ENCODE measurements around the gene SLC6A17.

SLC6A17 gene

DNA sequence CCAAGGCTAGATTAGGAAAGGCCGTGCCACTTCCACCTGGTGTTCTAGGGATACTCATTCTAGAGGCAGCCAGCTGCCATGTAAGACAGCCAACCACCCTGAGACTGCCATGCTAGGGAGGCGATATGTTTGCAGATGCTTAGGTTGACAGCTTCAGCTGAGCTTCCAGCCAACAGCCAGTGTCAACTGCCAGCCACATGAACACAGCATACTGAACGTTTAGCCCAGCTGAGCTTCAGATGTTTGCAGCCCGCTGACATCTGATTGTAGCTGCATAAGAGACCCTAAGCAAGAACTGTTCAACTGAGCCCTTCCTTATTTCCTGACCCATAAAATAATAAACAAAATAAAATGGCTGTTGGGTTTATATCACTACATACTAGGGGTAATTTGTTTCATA is 54.9 kb downstream of the SLC6A17 start:
- DNase-seq (ENCODE audit: low spot score), result no peak

DNA sequence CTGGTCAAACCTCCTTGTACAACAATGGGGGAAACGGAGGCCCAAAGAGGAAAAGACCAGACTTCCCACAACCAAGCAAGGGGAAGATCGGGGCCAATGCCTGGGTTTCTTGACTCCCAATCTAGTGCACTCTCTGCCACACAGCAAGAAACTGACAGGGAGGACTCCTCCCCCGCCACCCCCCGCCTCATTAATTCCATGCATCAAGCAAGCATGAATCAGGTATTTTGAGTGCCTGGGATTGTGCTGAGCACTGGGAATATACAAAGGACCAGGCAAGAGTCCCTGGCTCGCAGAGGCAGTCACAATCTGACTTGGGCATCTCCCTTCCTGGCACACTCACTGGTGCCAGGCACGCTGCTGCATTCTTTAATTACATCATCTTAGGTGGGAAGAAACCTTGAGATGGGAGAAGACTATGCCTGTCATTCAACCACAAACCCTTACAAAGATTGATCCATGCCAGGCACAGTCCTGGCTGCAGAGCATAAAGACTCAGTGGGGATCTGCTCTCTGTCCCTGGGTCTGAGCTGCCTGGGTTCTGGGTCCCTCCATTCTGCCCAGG is 55.4 kb downstream of the SLC6A17 start:
- no peak for DNase-seq (ENCODE audit: low spot score)

DNA sequence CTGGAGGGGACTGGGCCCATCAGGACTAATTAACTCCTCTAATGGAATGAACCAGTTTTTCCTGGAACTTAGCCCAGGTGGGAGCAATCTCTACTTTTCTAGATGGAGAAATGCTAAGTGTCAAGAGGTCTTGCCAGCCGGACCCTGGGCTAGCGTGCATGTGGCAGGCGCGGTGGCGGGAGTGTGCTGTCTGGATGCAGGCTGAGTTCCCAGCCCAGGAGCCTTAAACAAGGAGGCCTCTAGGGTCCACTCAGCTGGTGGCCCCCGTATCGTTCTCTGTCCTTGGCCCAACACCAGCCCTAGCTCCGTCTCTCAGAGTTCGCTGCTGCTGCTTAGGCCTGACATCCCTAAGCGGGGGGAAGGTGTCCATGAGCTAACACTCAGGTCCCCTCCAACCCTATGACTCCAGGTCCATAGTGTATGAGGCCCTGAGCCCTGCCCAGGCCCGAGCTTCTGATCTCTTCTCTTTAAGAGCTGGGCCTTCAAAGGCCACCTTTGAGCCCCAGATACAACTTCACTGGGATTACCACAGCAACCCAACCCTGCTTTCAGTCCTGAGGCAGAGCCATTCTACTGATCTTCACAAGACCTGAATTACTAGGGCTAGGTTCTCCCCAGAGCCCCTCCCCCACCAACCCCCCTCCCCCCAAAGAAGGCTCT is 56.1 kb downstream of the SLC6A17 start:
- DNase-seq (ENCODE audit: low spot score), result no peak

DNA sequence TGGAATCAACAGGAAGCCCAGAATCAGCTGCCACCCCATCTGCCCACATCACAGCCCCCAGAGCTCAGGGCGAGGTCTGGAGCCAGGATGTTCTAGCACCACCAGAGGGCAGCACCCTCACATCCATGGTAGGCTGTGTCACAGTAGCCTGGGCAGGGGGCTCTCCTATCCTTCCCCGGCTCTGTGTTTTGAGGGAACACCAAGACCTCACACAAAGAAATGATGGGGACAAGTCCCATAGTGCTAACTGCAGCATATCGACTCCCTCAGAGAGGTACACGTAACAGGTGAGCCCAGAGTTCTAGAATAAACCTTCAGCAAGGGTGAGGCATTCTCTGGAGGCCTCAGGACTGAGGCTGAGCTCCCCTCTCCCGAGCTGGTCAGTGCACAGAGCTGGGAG is 57.5 kb downstream of the SLC6A17 start:
- DNase-seq (ENCODE audit: low spot score), result peak; percentile 73

DNA sequence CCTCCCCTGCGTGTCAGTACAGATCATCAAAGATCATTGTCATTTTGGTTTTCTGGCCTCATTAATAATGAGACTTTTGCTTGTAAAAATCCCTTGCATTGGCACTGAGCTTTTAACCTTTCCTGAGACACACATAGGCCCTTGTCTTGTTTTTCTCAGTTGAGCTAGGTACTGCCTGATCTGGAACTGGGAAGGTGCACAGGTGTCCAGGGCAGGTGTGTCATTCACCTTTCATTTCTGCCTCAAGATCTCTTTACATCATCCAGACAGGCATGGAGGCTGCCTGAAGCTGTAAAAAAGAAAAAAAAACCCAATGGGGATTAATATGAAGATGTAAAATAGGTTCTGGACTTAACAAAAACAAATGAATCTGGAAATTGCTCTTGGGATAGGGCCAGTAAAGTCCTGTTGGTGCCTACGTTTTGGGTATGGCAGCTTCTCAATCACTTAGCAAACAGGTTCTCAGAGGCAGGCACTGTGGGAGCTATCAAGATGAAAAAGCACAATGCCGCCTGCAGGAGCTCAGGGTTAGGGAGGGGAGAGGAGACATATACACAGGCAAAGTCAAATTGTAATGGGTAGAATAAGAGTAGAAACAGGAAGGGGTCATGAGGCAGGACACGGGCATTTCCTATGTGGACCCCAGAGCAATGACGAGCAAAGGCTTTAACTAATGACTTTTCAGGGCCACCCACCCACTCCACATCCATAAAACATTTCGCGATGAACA is 58.8 kb downstream of the SLC6A17 start:
- no peak for DNase-seq (ENCODE audit: low spot score)

DNA sequence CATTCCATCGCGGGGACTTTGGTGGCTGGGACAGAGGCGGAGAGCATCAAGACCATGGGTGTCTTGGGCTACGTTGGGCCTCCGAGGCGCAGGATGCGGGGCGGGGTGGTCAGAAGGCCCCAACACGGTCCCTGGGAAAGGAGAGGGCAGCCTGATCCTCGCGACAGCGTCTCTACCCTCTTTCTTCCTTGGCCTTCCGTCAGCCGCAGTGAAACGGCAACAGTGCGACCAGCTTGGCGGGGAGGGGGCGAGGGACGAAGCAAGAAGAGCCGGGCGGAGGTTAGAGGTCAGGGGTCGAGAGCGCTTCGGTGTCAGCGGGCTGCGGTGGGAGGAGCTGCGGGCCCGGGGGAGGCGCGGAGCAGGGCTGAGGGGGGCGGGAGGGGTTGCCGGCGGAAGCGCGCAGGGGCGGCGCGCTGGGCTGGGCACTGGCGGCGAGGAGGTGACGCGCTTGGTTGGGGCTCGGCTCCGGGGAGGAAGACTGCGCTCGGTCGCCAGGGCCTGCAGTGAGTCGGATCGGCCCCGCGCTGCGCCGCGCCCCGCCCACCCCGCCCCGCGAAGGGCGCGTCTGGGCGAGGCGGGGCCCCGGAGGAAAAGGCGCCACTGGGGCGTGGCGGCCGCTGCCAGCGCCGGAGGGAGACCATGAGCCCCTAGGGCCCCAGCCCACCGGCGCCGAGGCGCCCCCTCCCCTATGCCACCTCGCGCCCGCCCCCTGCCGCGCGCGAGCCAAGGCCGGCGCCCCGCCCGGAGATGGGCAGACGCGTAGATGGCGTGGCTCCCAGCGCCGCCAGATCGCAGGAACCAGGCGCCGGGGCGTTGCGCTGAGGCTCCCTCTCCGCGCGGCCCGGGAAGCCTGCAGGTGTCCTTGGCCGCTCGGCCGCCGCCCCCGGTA is 59.7 kb downstream of the SLC6A17 start, which contains the start of gene KCNC4:
Gene KCNC4, plus strand, starts transcription at position 600 of the 889 bp plus-strand sequence. CDS start 1,186 bp downstream, outside the sequence.
- DNase-seq (ENCODE audit: low spot score), result peak; percentile 93

DNA sequence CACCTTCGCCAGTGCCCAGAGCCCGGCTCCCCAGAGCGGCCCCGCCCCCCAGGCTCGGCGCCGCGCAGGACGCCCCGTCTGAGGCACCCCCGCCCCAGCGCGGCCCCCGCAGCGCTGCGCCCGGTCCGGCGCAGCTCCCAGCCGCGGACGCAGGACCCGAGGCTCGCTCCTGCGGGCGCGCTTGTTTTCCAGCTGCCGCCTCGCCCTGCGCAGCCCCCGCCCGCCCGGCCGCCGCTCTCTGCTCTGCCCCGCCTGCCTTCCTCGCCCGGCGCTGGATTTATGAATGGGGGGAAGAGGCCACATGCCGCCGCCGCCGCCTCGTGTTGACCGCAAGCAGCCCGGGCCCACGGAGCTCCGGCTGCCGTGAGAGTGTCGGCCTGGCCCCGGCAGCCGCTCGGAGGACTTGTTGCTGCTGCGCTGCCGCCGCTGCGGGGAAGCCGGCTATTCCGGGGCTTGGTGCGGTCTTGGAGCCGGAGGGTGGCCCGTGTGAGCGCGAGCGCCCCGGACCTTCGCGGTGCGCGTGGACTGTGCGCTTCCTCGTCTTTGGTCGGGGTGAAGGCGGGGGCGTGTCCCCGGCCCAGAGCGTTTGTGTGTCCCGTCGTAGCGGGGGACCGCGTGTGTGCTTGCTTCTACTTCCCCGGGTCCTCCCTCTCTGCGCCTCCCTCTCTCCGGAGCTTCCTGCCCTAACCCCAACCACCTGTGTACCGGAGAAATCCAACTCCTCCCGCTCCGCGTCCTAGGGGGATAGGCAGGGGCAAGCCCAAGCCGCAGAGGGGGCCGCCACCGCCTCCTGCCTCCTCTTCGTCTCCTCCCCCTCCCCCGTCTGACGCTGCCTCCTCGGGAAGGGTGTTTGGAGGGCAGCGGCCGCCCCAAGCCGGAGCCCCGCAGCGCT is 60.6 kb downstream of the SLC6A17 start:
- DNase-seq (ENCODE audit: low spot score), result peak; percentile 47

DNA sequence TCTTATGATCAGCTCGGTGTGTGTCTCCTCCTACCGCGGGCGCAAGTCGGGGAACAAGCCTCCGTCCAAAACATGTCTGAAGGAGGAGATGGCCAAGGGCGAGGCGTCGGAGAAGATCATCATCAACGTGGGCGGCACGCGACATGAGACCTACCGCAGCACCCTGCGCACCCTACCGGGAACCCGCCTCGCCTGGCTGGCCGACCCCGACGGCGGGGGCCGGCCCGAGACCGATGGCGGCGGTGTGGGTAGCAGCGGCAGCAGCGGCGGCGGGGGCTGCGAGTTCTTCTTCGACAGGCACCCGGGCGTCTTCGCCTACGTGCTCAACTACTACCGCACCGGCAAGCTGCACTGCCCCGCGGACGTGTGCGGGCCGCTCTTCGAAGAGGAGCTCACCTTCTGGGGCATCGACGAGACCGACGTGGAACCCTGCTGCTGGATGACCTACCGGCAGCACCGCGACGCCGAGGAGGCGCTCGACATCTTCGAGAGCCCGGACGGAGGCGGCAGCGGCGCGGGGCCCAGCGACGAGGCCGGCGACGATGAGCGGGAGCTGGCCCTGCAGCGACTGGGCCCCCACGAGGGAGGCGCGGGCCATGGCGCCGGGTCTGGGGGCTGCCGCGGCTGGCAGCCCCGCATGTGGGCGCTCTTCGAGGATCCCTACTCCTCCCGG is 61.3 kb downstream of the SLC6A17 start:
- DNase-seq (ENCODE audit: low spot score), result no peak

DNA sequence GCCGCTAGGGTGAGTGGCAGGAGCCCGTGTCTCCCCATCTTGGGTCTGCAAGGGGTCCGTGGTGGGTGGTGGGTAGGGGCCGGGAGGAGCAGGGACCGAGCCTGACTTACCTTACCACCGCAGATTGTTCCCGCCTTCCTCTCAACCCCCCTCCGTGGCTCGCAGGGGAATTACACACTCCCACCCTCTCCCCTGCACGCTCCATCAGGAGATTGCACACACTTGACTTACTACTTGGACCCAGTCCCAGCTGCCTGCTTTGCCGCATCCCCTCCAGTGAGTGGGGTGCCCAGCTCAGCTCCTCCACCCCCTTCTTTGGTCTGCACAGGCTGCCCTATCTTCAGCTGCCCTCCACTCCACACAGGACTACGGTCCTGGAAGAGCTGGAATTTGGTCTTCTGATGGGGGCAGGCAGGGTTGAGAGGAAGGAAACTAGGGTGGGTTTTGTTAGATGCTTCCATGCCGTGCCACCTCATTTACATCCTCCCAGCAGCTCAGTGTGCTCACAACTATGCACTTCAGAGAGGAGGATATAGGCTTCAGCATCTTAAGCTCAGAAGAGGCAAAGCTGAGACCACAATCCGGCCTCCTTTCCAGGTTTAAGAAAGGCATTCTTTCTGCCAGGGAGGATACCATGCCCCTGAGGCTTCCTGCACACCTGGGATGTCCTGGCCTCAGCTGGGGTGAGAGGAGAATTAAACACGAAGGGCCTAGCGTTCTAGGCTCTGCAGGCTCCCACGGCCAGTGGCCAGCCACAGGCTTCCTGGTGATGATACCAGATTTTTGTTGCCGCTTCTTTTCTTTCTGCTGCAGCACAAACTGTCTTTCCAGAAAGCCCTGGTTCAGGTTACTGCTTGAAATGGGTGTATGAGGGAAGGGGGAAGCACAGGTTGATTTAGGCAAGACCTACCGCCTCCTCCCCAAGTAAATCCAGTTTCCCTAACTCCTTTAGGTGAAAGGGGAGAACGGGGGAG is 62.2 kb downstream of the SLC6A17 start:
- DNase-seq (ENCODE audit: low spot score), result no peak

DNA sequence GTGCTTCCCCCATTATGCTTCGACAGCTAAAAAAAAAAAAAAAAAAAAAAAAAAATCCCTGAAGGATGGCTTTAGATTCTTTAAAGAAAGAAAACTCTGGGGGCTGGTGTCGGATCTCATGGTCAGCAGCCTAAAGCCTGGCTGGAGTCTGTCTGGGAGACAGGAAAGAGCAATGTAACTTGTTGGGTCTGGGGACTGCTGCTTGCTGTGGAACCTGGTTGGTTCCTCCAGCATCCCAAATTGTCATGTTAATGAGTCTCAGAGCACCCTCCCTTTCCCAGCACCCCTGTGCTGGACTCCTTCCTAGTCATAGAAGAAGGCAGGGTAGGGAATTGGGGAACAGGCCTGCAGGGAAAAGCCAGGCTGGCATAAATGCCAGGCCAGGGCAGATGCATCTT is 62.8 kb downstream of the SLC6A17 start:
- no peak for DNase-seq (ENCODE audit: low spot score)

DNA sequence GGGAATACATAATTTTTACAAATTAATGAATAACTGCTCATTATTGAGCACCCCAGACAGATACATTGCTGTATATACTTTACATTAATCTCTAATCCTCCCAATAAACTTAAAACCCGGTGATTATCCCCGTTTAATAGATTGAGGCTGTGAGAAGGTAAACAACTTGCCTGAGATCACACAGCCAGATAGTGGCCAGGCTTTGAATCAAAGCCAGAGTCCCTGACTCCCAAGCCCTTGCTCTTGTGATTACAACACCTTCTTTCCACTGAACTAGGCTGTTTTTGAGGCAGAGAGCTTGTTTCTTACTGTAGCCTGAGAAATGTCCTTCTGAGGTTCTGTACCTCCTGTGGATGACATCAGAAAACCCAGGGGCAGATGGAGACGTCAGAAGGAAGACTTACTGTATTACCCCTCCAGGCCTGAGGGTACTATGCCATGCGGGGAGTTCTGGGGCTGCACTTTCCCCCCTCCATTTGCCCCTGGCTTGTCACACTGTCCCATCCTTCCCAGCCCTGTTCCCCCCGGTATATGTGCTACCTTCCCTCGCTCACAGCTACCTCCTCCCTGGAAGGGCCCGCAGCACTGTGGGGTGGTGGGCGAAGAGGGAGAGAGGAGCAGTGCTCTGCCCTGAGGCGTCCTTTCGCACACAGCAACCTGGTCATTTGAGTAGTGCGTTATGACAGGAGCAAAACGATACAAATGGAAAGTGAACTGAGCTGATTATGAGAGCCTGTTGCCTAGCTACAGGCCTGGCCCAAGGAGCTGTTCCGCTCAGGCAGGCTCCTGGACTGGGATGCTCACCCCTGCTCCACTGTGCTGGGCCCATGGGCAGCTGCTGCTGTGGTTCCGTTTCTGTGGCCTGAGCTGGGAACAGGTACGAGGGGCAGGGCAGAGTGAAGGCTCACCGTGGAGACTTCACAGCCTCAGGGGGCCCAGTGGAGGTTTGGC is 64.4 kb downstream of the SLC6A17 start:
- no peak for DNase-seq (ENCODE audit: low spot score)

DNA sequence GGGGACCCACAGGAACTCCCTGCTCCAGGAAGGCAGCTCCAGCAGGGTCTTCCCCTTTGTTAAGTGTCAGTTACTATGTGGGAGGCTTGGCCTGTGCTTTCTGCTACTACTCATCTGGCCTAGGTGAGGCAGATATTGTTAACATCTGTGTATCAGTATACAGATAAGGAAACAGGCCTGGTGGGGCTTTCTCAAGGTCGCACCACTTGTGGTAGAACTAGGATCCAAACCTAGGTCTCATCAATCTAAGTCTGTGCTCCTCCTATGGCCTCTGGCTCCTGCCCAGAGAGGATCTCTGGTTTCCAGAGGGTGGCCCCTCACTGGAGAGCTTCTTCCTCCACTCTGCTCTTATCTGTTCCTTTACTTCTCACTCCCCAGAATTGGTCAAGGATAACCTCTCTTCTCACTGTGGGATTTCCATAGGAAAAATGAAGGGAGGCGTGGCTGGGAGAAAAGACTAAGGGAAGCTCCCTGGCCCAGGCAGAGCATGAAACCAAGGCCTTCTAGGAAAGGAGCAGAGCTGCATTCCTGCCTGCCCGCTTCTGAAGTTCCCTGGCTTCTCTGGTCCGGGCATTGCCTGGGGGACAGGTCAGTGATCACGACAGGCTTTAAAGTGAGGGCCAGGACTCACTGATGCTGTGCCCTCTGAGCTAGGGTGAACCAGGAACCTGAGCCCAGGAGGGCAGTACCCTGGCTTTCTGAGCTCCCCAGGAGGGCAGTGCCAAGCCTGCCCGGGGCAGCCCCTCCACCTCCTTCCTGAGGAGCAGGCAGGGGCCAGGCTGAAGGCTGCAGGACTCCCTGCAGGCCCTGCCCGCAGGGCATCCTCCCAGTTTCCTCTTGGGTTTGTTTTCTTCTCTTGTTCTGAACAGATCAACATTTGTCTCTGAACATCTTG is 65.6 kb downstream of the SLC6A17 start:
- no peak for DNase-seq (ENCODE audit: low spot score)

DNA sequence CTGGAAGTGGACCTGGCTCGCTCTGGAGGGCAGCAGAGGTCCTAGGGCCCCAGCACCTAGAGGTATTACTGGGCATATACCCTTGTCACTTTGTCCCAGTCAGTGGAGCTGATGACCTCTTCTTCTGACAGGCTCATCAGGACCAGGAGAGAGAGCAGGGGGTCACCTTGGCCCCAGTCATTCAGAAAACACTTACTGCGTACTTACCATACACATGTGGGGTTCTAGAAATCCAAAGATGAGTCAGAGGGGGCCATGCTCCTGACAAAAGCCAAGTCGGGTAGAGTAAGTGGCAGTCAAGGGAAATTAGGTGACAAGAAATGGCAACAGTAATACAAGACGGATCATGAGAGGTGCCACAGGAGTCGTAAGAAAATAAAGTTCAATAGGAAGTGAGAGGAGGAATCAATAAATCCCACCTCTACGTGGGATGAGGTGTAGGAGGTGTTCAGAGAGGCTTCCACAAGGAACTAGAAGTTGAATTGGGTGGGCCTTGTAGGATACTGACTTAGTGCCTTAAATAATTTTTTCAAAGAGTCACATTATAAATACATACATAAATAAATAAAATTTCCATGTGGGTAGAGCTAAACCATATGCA is 66.7 kb downstream of the SLC6A17 start:
- DNase-seq (ENCODE audit: low spot score), result no peak

DNA sequence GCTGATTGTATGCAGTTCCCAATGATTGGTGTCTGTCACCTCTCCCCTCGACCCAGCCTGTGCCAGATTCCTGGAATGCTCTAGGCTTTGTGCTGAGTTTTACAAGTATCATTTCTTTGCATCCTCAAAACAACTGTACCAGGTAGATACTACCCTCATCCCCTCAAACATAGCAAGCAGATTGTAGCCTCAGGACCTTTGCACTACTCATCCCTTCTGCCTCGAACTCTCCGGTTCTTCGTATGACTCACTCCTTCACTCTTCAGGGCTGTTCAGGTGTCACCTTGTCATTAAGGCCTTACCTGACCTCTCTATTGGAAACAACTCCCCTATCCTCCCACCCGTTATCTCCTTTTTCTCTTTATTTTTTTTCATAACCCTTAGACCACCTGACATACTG is 67.8 kb downstream of the SLC6A17 start:
- DNase-seq (ENCODE audit: low spot score), result no peak

DNA sequence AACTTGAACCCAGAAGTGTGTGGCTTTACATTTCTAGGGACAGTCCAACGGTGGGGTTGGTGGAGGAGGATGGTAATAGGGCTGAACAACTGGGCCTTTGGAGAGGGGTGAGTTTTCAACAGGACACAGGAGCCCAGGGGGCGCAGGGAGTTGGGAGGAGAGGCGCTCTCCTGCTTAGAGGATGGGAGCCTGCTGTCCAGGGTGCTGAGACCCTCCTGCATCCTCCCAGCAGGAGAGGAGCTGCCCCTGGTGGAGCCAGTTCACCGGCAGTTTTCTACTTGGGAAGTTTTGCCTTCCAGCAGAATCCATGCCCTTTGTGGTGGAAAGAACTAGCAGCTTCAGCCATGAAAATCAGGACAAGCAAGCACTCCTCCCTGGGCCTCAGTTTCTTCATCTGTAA is 68.4 kb downstream of the SLC6A17 start:
- DNase-seq (ENCODE audit: low spot score), result no peak

DNA sequence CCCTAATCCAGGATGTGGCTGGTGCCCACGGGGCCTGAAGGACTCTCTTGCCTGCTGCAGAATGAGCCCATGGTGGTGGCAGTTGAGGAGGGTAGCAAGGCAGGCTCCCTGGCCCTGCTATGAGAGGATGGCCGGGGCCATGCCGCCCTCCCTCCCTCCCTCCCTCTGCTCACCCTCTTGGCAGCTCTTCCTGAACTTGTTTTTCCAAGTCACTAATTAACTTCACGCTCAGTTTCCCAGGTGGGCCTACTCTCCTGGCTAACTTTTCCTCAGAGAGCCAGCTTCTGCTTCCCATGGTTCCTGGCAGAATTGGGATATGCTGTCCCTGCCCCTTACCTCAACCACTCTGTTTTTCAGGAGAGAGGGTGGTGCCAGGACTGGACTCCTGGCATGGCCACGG is 70.0 kb downstream of the SLC6A17 start:
- DNase-seq (ENCODE audit: low spot score), result no peak

DNA sequence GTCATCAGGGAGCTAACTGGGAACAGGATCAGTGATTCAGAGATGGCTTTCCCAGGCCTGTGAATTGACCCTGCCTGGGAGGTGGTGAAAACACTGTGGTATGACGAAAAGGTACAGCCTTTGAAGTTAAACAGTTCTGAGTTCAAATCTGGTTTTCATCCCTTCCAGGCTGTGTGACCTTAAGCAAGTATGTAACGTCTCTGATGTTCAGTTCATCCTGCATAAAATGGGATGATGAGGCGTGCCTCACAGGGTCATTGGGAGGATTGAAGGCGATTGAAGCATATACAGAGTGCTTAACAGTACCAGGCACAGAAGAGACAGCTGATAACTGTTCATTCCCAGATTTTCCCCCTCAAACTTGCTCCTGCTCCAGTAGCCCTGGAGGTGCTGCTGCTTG is 70.8 kb downstream of the SLC6A17 start:
- no peak for DNase-seq (ENCODE audit: low spot score)

Data from CD4-positive, alpha-beta T cell treated with Interleukin-15 for 4 hours (primary cell).